SK-N-SH (cell line): ENCODE measurements around the gene MYLK. TPM values are rescaled to one million over a fixed set of nuclear protein-coding genes. Genes with fewer than 3 reads are reported as not detected.
A peak's percentile ranks its signal among the peaks of the same experiment; 100 is the strongest.

Experiments used
- CTCF ChIA-PET: fragments of 300-600, 350-600 bp; formaldehyde crosslinking; extraction: SDS; loops from one replicate; lab custom pipeline; 2021; lab: Yijun Ruan, JAX
- POLR2A ChIA-PET: fragments of 350-600 bp; sonication (Branson Sonifier 250); formaldehyde crosslinking; extraction: SDS; loops from one replicate; lab custom pipeline; 2020; ENCODE audit warnings: antibody characterized with exemption, inconsistent platforms; lab: Yijun Ruan, JAX
- DNase-seq: peaks from one replicate; pipeline ENCODE4 v3.0.0; 2012
- H2AFZ ChIP-seq: fragments of 200-600 bp; sonication (generic); 2 replicates; pipeline ENCODE4 v1.8.1; 2016; ENCODE audit warnings: antibody characterized with exemption, mild to moderate bottlenecking, low read depth
- H3F3A ChIP-seq: fragments of 200-600 bp; sonication (generic); replicated peaks from 2 replicates; pipeline ENCODE3; 2016; ENCODE audit warnings: antibody characterized with exemption, mild to moderate bottlenecking; ENCODE audit not compliant: insufficient read depth
- H3K27ac ChIP-seq, 2 experiments: fragments of 200-500 bp in 1 of 2; fragments of 200-600 bp in 1 of 2; sonication (Bioruptor generic) in 1 of 2; sonication (generic), shearing (Covaris generic) in 1 of 2; 2 replicates each; pipeline versions ENCODE4 v1.5.1 to v1.6.1; 2014 to 2016; ENCODE audit warnings: low read depth in 2 of 2, inconsistent platforms in 1 of 2, low read length in 1 of 2, mild to moderate bottlenecking in 1 of 2, mixed read lengths in 1 of 2
- H3K27me3 ChIP-seq: fragments of 200-600 bp; sonication (generic), shearing (Covaris generic); 2 replicates; pipeline ENCODE4 v1.6.1; 2016; ENCODE audit warnings: mixed run types; ENCODE audit not compliant: insufficient read depth
- H3K36me3 ChIP-seq, 2 experiments: fragments of 200-500 bp in 1 of 2; fragments of 200-600 bp in 1 of 2; sonication (Bioruptor generic) in 1 of 2; sonication (generic) in 1 of 2; replicated peaks in 1 of 2; 2 replicates each; pipeline versions ENCODE3 to v1.5.1; 2014 to 2016; ENCODE audit warnings: low read length in 1 of 2, mild to moderate bottlenecking in 1 of 2; ENCODE audit not compliant: insufficient read depth in 2 of 2, control insufficient read depth in 1 of 2
- H3K4me1 ChIP-seq, 2 experiments: fragments of 200-500 bp in 1 of 2; fragments of 200-600 bp in 1 of 2; sonication (Bioruptor generic) in 1 of 2; sonication (generic), shearing (Covaris generic) in 1 of 2; 2 replicates each; pipeline versions ENCODE4 v1.5.1 to v1.6.1; 2014 to 2016; ENCODE audit warnings: low read depth in 1 of 2, low read length in 1 of 2, mixed run types in 1 of 2; ENCODE audit not compliant: insufficient read depth in 2 of 2, control insufficient read depth in 1 of 2
- H3K4me2 ChIP-seq: fragments of 200-600 bp; sonication (generic), shearing (Covaris generic); 2 replicates; pipeline ENCODE4 v1.6.1; 2017; ENCODE audit warnings: mixed run types
- H3K4me3 ChIP-seq, 2 experiments: fragments of 200-500 bp in 1 of 2; fragments of 200-600 bp in 1 of 2; sonication (Bioruptor generic) in 1 of 2; sonication (generic), shearing (Covaris generic) in 1 of 2; 2 replicates each; pipeline versions ENCODE4 v1.5.1 to v1.8.1; 2014 to 2016; ENCODE audit warnings: low read depth in 2 of 2, inconsistent platforms in 1 of 2, low read length in 1 of 2, mild to moderate bottlenecking in 1 of 2, mixed read lengths in 1 of 2, moderate library complexity in 1 of 2
- H3K79me2 ChIP-seq: fragments of 200-600 bp; sonication (generic); 2 replicates; pipeline ENCODE4 v1.8.1; 2017; ENCODE audit warnings: mild to moderate bottlenecking; ENCODE audit not compliant: insufficient read depth
- H3K9ac ChIP-seq: fragments of 200-600 bp; sonication (generic); 2 replicates; pipeline ENCODE4 v1.6.1; 2017; ENCODE audit warnings: mixed run types
- H3K9me2 ChIP-seq: fragments of 200-600 bp; sonication (generic); 2 replicates; pipeline ENCODE4 v1.6.1; 2017; ENCODE audit warnings: mixed run types
- H3K9me3 ChIP-seq: fragments of 200-600 bp; sonication (generic); 2 replicates; pipeline ENCODE4 v1.6.1; 2017; ENCODE audit warnings: mixed run types, mild to moderate bottlenecking, moderate library complexity
- H4K20me1 ChIP-seq: fragments of 200-600 bp; sonication (generic); 2 replicates; pipeline ENCODE4 v1.6.1; 2017; ENCODE audit warnings: mild to moderate bottlenecking, mixed run types; ENCODE audit not compliant: insufficient read depth
- FOXJ3 ChIP-seq: sonication (generic); formaldehyde crosslinking; IDR thresholded peaks from 2 replicates; pipeline ENCODE4 v1.5.1; 2020; ENCODE audit warnings: mild to moderate bottlenecking, missing genetic modification reagents
- GABPA ChIP-seq: IDR thresholded peaks from 2 replicates; pipeline ENCODE4 v1.4.0; 2012; ENCODE audit warnings: low read depth, mild to moderate bottlenecking
- JUND ChIP-seq: IDR thresholded peaks from 2 replicates; pipeline ENCODE4 v1.4.0; 2012
- RAD21 ChIP-seq: IDR thresholded peaks from 2 replicates; pipeline ENCODE4 v1.6.1; 2012; ENCODE audit warnings: mild to moderate bottlenecking, low read length
- RFX5 ChIP-seq: IDR thresholded peaks from 2 replicates; pipeline ENCODE4 v1.6.1; 2012; ENCODE audit warnings: mild to moderate bottlenecking, improper control_type of control experiment, low read length
- WGBS: methylation state at CpG from one replicate; pipeline ENCODE4 v1.1.6; 2017; ENCODE audit warnings: low lambda C conversion rate; 5-methylcytosine and 5-hydroxymethylcytosine counted together
- polyA plus RNA-seq, 3 experiments: library from polyadenylated mRNA; depleted of rRNA; stranded (reverse); fragments of >200 nt; gene quantifications; 2 replicates each; pipeline ENCODE4 v1.2.3, GENCODE V29; 2012
- TF ChIP-seq, protein P1 (sequence below): fragments of 150-350 bp; IDR thresholded peaks from 2 replicates; pipeline ENCODE4 v1.6.1; 2017; ENCODE audit warnings: antibody characterized with exemption, low read length, low read depth, borderline replicate concordance
- TF ChIP-seq, protein P2 (sequence below): IDR thresholded peaks from 2 replicates; pipeline ENCODE4 v1.4.0; 2012; ENCODE audit warnings: low read depth, borderline replicate concordance
- TF ChIP-seq, protein P3 (sequence below): IDR thresholded peaks from 2 replicates; pipeline ENCODE4 v1.4.0; 2012; ENCODE audit warnings: low read depth

Gene MYLK
- polyA plus RNA-seq, 1 of the 3 experiments (the other 2 are of a cell fraction): 272 TPM

DNA sequence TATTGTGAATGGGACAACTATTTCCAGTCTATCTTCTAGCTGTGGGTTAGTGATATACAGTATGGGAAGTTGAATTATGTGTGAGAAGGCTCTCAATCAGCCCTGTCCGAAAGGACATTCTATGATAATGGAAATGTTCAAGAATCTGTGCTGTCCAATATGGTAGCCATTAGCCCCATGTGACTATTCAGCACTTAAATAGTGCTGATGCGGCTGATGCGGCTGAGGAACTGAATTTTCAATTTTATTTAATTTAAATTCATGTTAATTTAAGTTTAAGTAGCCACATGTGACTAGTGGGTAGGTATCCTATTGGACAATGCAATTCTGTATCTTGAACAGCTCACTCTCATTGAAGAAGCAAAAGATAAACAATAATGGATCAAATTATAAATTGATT, 98.5 kb downstream of the MYLK start:
- H3K27me3 ChIP-seq: no peaks in the 10 kb centered on the region
- H3K4me1 ChIP-seq: peaks cover 44 to 60% of the 10 kb centered on the region in 2 experiments
- H4K20me1 ChIP-seq: no peaks in the 10 kb centered on the region
- no peak overlapping the region for H2AFZ ChIP-seq
- POLR2A ChIA-PET: no interaction called here
- DNase-seq: no peak
- 99% methylated on average over 3 of the region's 3 CpGs for WGBS
- H3F3A ChIP-seq: peaks cover 55% of the 10 kb centered on the region
- H3K4me3 ChIP-seq: no peak overlapping the region
- no peak overlapping the region for H3K4me2 ChIP-seq
- no peaks in the 10 kb centered on the region for H3K9me2 ChIP-seq
- TF ChIP-seq RAD21: no peak
- TF ChIP-seq, protein P1, sequence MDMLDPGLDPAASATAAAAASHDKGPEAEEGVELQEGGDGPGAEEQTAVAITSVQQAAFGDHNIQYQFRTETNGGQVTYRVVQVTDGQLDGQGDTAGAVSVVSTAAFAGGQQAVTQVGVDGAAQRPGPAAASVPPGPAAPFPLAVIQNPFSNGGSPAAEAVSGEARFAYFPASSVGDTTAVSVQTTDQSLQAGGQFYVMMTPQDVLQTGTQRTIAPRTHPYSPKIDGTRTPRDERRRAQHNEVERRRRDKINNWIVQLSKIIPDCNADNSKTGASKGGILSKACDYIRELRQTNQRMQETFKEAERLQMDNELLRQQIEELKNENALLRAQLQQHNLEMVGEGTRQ: no peak
- TF ChIP-seq FOXJ3: no peak
- no peak for TF ChIP-seq RFX5
- TF ChIP-seq, protein P2, sequence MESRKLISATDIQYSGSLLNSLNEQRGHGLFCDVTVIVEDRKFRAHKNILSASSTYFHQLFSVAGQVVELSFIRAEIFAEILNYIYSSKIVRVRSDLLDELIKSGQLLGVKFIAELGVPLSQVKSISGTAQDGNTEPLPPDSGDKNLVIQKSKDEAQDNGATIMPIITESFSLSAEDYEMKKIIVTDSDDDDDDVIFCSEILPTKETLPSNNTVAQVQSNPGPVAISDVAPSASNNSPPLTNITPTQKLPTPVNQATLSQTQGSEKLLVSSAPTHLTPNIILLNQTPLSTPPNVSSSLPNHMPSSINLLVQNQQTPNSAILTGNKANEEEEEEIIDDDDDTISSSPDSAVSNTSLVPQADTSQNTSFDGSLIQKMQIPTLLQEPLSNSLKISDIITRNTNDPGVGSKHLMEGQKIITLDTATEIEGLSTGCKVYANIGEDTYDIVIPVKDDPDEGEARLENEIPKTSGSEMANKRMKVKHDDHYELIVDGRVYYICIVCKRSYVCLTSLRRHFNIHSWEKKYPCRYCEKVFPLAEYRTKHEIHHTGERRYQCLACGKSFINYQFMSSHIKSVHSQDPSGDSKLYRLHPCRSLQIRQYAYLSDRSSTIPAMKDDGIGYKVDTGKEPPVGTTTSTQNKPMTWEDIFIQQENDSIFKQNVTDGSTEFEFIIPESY: no peak
- TF ChIP-seq, all 33 proteins: peak for 0
- H3K36me3 ChIP-seq: peaks cover 34 to 50% of the 10 kb centered on the region in 2 experiments
- H3K9ac ChIP-seq: no peak overlapping the region
- peaks cover 49% of the 10 kb centered on the region for H3K79me2 ChIP-seq
- H3K9me3 ChIP-seq: no peaks in the 10 kb centered on the region
- peak overlapping the region in 1 of 2 experiments; percentile 99; a peak in 1 of 4 replicates for H3K27ac ChIP-seq
- CTCF ChIA-PET: interaction anchor here (0.9 kb wide), 1 partner anchor 10 kb away, joined by 3 read pairs; no protein-coding TSS in a partner anchor

DNA sequence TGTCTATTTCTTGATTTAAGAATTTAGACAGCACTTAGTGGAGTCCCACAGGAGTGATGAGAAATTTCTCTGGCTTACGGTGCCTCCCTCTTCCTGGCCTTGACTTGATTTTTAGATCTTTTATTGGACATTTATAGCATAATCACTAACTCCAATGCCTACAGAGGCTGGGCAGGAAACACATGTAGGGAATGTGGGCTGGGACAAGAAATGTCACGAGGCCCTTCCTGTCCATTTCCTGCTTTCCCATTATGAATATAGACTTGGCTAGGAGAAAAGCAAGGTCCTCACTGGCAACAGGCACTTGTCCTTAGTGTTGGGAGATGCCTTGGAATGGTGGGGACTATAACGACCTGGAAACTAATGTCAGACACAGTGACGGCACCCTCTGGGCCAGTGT, 100.3 kb downstream of the MYLK start:
- H3K9me3 ChIP-seq: no peaks in the 10 kb centered on the region
- no peak overlapping the region for H3K4me2 ChIP-seq
- H3K9ac ChIP-seq: no peak overlapping the region
- H2AFZ ChIP-seq: no peak overlapping the region
- CTCF ChIA-PET: no interaction called here
- DNase-seq: no peak
- H3K4me1 ChIP-seq: peaks cover 49 to 51% of the 10 kb centered on the region in 2 experiments
- no peaks in the 10 kb centered on the region for H4K20me1 ChIP-seq
- H3K27me3 ChIP-seq: no peaks in the 10 kb centered on the region
- peak overlapping the region; percentile 63 to 99 for H3K27ac ChIP-seq
- H3K9me2 ChIP-seq: no peaks in the 10 kb centered on the region
- WGBS: 91% methylated on average over 4 of the region's 4 CpGs
- peak; percentile 20; the same call in 1 of the 2 replicates for TF ChIP-seq GABPA
- TF ChIP-seq JUND: no peak
- TF ChIP-seq, protein P3, sequence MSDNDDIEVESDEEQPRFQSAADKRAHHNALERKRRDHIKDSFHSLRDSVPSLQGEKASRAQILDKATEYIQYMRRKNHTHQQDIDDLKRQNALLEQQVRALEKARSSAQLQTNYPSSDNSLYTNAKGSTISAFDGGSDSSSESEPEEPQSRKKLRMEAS: peak; percentile 64; the same call in 1 of the 2 replicates
- no peak for TF ChIP-seq RAD21
- H3K79me2 ChIP-seq: peaks cover 67% of the 10 kb centered on the region
- H3K4me3 ChIP-seq: no peak overlapping the region
- POLR2A ChIA-PET: no interaction called here
- H3F3A ChIP-seq: peaks cover 40% of the 10 kb centered on the region
- peaks cover 30 to 55% of the 10 kb centered on the region in 2 experiments for H3K36me3 ChIP-seq
